ENCODE measurements around the gene DENND2C.

- TF ChIP-seq CTCF (conservative IDR thresholded peaks at IDR 0.05): no peak
- TF ChIP-seq EZH2 (IDR thresholded peaks at IDR 0.05; ENCODE audit: low read depth): no peak
Measured at GRCh38 chr1:114648503-114648902, 21.3 kb downstream of the DENND2C start.

Measured in PC-9 (cell line).